Chondrocyte (in vitro differentiated cells): ENCODE data around the gene ROPN1. TPM values are rescaled to one million over a fixed set of nuclear protein-coding genes. Genes with fewer than 3 reads are reported as not detected.
"Not testable (repeated sequence)": the region's sequence is repeated elsewhere in the genome, so short reads cannot be mapped to it uniquely, and the experiment has no call there.

Experiments
- DNase-seq: peaks from one replicate; pipeline ENCODE4 v3.0.0; 2021; ENCODE audit warnings: mixed read lengths, low spot score
- H3K27ac Mint-ChIP-seq: one replicate; pipeline ENCODE4 v1.8.0; 2021; ENCODE audit warnings: mild to moderate bottlenecking, moderate library complexity, mixed read lengths; ENCODE audit not compliant: unreplicated experiment
- H3K27me3 Mint-ChIP-seq: 2 replicates; pipeline ENCODE4 v1.8.0; 2021; ENCODE audit warnings: low read depth, mixed read lengths
- H3K36me3 Mint-ChIP-seq: 2 replicates; pipeline ENCODE4 v1.8.0; 2021; ENCODE audit warnings: low read depth, mixed read lengths
- H3K4me1 Mint-ChIP-seq: 2 replicates; pipeline ENCODE4 v1.8.0; 2021; ENCODE audit warnings: low read depth, mild to moderate bottlenecking, mixed read lengths
- H3K4me3 Mint-ChIP-seq: one replicate; pipeline ENCODE4 v1.8.0; 2021; ENCODE audit warnings: mild to moderate bottlenecking, moderate library complexity, mixed read lengths; ENCODE audit not compliant: unreplicated experiment
- H3K9me3 Mint-ChIP-seq: 2 replicates; pipeline ENCODE4 v1.8.0; 2021; ENCODE audit warnings: low read depth, mixed read lengths
- total RNA-seq: library from RNA; stranded (reverse); gene quantifications from 3 replicates; pipeline ENCODE4 v1.2.1, GENCODE V29; 2021
- TF ChIP-seq, protein P1 (sequence below): fragments of 200-600 bp; sonication (generic); IDR thresholded peaks from 2 replicates; pipeline ENCODE4 v1.5.0; 2021; ENCODE audit warnings: antibody characterized with exemption, mild to moderate bottlenecking, moderate library complexity

The ROPN1 gene
- total RNA-seq, 1 donor from 2014 or later: not detected

DNA sequence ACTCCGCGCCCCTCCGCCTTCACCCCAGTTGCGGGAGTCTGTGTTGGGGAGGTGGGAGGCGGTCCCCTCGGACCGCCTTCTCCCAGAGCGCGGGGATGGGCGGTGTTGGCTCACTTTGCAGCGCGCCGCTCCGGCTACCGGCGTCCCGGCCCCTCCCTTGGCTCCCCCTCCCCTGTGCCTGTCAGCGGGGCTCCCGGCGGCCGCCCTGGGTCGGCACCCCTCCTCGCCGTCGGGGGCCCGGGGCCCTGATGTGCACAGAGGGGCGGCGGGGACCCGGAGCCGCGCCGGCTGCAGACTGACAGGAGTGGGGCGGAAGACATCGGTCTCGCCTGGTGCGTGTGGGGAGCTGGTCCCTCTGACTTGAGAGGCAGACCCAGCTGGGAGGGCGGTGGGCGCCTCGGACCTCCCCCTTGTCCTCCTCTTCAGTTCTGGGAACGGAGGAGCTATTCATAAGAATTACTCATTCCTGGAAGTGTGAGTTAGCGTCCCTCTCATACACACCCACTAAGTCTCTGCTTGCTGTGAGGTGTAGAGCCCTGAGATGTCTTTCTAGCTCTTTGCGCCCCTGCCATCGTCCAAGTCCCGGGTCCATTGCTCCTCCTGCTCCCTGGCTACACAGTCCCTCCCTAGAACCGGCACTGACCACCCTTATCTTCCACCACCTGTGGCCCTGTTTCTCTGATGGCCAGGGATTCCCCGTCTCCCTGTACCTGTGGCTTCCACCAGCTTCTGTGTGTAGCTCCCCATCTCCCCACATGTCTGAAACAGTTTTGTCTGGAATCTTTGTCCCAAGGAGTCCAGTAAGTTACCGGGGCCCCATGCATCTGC is 42.3 kb upstream of the ROPN1 start:
- H3K9me3 Mint-ChIP-seq: no peaks in the 10 kb centered on the region
- DNase-seq: peak; percentile 88
- peaks cover 5% of the 10 kb centered on the region for H3K27me3 Mint-ChIP-seq
- peaks cover 23% of the 10 kb centered on the region for H3K4me1 Mint-ChIP-seq
- peak overlapping the region; percentile 84 for H3K4me3 Mint-ChIP-seq
- H3K27ac Mint-ChIP-seq: no peak overlapping the region
- TF ChIP-seq, protein P1, sequence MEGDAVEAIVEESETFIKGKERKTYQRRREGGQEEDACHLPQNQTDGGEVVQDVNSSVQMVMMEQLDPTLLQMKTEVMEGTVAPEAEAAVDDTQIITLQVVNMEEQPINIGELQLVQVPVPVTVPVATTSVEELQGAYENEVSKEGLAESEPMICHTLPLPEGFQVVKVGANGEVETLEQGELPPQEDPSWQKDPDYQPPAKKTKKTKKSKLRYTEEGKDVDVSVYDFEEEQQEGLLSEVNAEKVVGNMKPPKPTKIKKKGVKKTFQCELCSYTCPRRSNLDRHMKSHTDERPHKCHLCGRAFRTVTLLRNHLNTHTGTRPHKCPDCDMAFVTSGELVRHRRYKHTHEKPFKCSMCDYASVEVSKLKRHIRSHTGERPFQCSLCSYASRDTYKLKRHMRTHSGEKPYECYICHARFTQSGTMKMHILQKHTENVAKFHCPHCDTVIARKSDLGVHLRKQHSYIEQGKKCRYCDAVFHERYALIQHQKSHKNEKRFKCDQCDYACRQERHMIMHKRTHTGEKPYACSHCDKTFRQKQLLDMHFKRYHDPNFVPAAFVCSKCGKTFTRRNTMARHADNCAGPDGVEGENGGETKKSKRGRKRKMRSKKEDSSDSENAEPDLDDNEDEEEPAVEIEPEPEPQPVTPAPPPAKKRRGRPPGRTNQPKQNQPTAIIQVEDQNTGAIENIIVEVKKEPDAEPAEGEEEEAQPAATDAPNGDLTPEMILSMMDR: no peak
- H3K36me3 Mint-ChIP-seq: no peaks in the 10 kb centered on the region

DNA sequence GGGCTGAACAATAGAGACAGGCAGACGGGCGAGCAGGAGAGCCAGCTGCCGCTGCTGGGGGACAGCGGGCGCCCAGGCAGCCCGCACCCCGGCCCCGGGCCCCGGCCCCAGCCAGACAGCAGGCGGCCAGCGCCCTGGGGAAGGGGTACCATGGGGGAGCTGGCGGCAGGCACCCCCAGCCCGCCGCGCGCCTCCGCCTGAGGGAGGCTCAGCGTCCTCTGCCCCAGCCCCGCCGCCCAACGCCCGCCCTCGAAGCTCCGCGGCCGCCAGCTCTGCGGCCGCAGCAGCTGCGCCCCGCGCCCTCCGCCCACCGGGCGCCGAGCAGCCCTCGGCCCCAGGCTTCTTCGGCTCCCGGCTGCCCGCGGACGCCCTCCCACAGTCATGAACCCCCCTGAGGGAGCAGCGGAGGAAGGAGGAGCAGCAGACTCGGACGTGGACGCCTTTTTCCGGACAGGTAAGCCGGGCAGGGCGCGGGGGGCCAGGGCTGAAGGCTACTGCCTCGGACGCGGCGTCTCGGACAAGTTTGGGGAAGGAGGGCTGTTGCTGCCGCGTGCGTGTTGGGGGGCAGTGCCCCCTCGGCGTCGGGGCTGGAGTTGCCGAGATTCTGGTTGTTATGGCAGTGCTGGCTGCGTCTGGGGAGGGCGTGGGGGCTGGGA is 41.6 kb upstream of the ROPN1 start, which contains the start of gene KALRN:
TSS of gene KALRN (plus strand) at position 10 of the 656 bp plus-strand sequence.
- H3K27ac Mint-ChIP-seq: peak within 1 kb of the TSS; percentile 86
- TF ChIP-seq, protein P1: peak; percentile 70
- H3K27me3 Mint-ChIP-seq: peaks cover 7% of the 10 kb centered on the region

DNA sequence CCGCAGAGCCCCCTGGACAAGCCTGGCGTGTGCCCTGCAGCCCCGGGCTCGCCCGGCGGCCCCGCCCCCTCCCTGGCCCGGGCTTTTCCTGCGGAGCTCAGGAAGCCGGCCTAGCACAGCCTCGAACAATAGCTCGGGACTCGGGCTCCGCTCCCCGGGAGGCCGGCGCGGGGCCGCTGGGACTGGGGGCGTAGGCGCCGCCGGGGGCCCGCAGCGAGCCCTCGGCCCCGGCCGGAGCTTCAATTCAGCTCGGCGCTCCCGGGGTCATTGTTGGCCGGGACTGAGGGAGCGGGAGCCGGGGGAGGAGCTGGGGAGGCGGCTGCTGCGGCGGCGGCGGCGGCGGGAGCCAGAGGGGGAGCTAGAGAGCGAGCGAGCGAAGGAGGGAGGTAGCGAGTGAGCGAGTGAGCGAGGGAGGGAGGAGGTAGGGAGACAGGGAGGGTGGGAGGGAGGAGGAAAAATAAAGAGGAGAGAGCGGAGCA is 41.0 kb upstream of the ROPN1 start:
- DNase-seq: peak; percentile 93
- H3K36me3 Mint-ChIP-seq: no peaks in the 10 kb centered on the region
- no peak overlapping the region for H3K27ac Mint-ChIP-seq
- peaks cover 7% of the 10 kb centered on the region for H3K27me3 Mint-ChIP-seq
- H3K4me3 Mint-ChIP-seq: peak overlapping the region; percentile 87
- peaks cover 23% of the 10 kb centered on the region for H3K4me1 Mint-ChIP-seq
- no peaks in the 10 kb centered on the region for H3K9me3 Mint-ChIP-seq
- TF ChIP-seq, protein P1: peak; percentile 85

More for the DNA sequence above, 41.6 kb upstream of the ROPN1 start, which contains the start of gene KALRN:
- H3K9me3 Mint-ChIP-seq: no peaks in the 10 kb centered on the region
- H3K4me1 Mint-ChIP-seq: peaks cover 23% of the 10 kb centered on the region
- DNase-seq: peak; percentile 86
- peak within 1 kb of the TSS; percentile 87 for H3K4me3 Mint-ChIP-seq
- no peaks in the 10 kb centered on the region for H3K36me3 Mint-ChIP-seq

DNA sequence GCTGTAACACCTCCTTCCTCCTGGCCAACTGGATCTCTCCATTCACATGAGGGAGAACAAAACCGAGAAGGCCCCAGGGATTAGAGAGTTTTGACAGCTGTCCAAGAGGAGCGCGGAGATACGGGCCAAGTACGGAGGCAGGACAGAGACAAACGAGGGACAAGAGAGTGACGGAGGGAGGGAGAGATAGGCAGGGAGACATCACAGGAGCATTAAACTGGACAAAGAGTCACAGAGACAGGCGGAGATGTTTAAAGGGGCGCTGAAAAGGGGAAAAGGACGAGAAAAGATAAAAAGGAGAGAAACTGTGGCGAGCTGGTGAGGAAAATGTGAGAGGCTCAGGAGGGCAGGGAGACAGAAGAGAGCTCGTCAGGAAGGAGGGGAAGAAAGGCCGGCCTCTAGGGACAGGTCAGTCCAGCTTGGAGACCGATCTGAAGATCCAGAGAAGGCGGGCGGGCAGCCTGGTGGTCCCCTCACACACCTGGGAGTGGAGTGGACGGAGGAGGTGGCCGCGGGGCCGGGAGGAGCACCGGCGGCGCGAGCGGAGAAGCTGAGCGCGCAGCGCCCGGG is 40.5 kb upstream of the ROPN1 start:
- TF ChIP-seq, protein P1: no peak
- H3K4me1 Mint-ChIP-seq: peaks cover 23% of the 10 kb centered on the region
- peak overlapping the region; percentile 87 for H3K4me3 Mint-ChIP-seq
- H3K9me3 Mint-ChIP-seq: no peaks in the 10 kb centered on the region
- peak overlapping the region; percentile 86 for H3K27ac Mint-ChIP-seq
- peaks cover 9% of the 10 kb centered on the region for H3K27me3 Mint-ChIP-seq
- no peak for DNase-seq
- no peaks in the 10 kb centered on the region for H3K36me3 Mint-ChIP-seq

DNA sequence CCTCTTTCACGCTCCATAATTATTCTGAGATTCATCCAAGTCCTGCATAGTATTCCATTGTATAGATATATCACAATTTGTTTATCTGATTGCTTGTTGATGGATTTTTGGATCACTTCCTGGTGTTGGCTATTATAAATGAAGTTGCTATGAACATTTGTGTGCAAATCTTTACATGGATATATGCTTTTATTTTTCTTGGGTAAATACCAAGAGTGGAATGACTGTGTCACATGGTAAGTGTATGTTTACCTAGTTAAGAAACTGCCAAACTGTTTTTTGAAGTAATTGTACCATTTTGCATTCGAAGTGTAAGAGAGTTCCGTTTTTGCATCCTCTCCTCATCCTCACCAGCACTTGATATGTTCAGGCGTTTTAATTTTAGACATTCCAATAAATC is 34.6 kb upstream of the ROPN1 start:
- no peak overlapping the region for H3K4me3 Mint-ChIP-seq
- no peak for DNase-seq
- H3K9me3 Mint-ChIP-seq: no peaks in the 10 kb centered on the region
- no peaks in the 10 kb centered on the region for H3K36me3 Mint-ChIP-seq
- H3K4me1 Mint-ChIP-seq: no peaks in the 10 kb centered on the region
- TF ChIP-seq, protein P1: no peak
- no peak overlapping the region for H3K27ac Mint-ChIP-seq
- H3K27me3 Mint-ChIP-seq: peaks cover 13% of the 10 kb centered on the region

DNA sequence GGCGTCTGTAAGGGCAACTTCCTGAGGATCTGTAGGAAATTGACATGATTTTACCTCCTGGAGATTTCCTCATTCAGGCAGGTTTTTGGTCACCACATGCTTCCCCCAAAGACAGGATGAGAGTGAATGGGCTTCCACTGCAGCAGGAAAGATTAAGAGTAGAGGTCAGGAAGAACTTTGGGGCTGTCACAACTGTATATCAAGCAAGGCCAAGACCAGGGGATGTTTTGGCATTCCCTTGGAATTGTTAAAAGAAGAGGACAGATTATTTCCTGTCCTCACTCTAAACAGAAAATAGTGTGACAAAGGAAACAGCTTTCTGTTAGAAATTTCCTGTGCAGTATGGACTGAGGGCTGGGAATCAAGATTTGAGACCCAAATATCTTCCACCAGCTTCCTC is 31.6 kb upstream of the ROPN1 start:
- H3K9me3 Mint-ChIP-seq, H3K4me3 Mint-ChIP-seq, H3K27me3 Mint-ChIP-seq, H3K27ac Mint-ChIP-seq, DNase-seq, H3K36me3 Mint-ChIP-seq, H3K4me1 Mint-ChIP-seq: not testable (repeated sequence)
